LNCaP clone FGC (cell line): ENCODE results near the gene SPRYD7.

Experiments
- DNase-seq: peaks from one replicate; pipeline ENCODE4 v3.0.0-alpha.2; 2011; ENCODE audit warnings: low read depth
- H3K4me3 ChIP-seq: 2 replicates; pipeline ENCODE4 v1.5.1; 2011; ENCODE audit warnings: mild to moderate bottlenecking, low read depth, low read length, control low read depth
- CTCF ChIP-seq: IDR thresholded peaks from 2 replicates; pipeline ENCODE4 v1.5.1; 2012; ENCODE audit warnings: mild to moderate bottlenecking; ENCODE audit not compliant: control insufficient read depth, insufficient read depth; ENCODE audit errors: extremely low read depth

SPRYD7 gene

GRCh38 chr13:49914947-49915346 lies 21.2 kb downstream of the SPRYD7 start:
- no peak for DNase-seq
- no peak for TF ChIP-seq CTCF
- H3K4me3 ChIP-seq = no peak overlapping the region

- TF ChIP-seq CTCF = peak; percentile 10; the same call in 1 of the 2 replicates
- H3K4me3 ChIP-seq = no peak overlapping the region
- DNase-seq = no peak
Observed at GRCh38 chr13:49908637-49909036, 27.5 kb downstream of the SPRYD7 start.

GRCh38 chr13:49904729-49905456 lies 31.2 kb downstream of the SPRYD7 start:
- TF ChIP-seq CTCF = no peak
- no peak for DNase-seq
- H3K4me3 ChIP-seq = no peak overlapping the region

GRCh38 chr13:49898792-49899191 lies 37.3 kb downstream of the SPRYD7 start:
- TF ChIP-seq CTCF = no peak
- DNase-seq = no peak
- no peak overlapping the region for H3K4me3 ChIP-seq

GRCh38 chr13:49897713-49898112 lies 38.4 kb downstream of the SPRYD7 start:
- H3K4me3 ChIP-seq = no peak overlapping the region
- no peak for TF ChIP-seq CTCF
- no peak for DNase-seq

GRCh38 chr13:49895826-49896225 lies 40.3 kb downstream of the SPRYD7 start:
- no peak for TF ChIP-seq CTCF
- H3K4me3 ChIP-seq = no peak overlapping the region
- DNase-seq = no peak

GRCh38 chr13:49893591-49893990 lies 42.5 kb downstream of the SPRYD7 start:
- H3K4me3 ChIP-seq = no peak overlapping the region
- TF ChIP-seq CTCF = no peak
- peak; percentile 6 for DNase-seq
